ENCODE results near the gene PLEKHN1.
"Not testable (repeated sequence)": the region's sequence is repeated elsewhere in the genome, so short reads cannot be mapped to it uniquely, and the experiment has no call there.

DNA sequence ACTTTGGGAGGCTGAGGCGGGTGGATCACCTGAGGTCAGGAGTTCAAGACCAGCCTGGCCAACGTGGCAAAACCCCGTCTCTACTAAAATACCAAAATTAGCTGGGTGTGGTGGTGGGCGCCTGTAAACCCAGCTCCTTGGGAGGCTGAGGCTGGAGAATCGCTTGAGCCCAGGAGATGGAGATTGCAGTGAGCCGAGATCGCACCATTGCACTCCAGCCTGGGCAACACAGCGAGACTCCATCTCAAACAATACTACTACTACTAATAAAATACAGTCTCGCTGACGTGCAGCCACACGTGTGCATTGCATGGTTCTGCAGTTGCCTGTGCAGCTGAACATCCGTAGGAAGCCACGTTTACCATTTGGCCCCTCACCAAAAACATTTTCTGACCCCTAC lies 19.5 kb upstream of the PLEKHN1 start:
- TF ChIP-seq EZH2 (IDR thresholded peaks at IDR 0.05; ENCODE audit: borderline replicate concordance, low read depth, low read length, severe bottlenecking); POLR2A (IDR thresholded peaks at IDR 0.05; ENCODE audit: low read depth, low read length); MYC (IDR thresholded peaks at IDR 0.05; ENCODE audit: low read depth, low read length); POLR2AphosphoS5 (IDR thresholded peaks at IDR 0.05; ENCODE audit: insufficient read depth, low read depth, low read length); GATA2 (IDR thresholded peaks at IDR 0.05; ENCODE audit: insufficient read depth, insufficient read length, low read depth, low read length); JUN (IDR thresholded peaks at IDR 0.05; ENCODE audit: borderline replicate concordance, insufficient read depth, insufficient read length, low read depth); FOS (IDR thresholded peaks at IDR 0.05; ENCODE audit: borderline replicate concordance, insufficient read depth, low read length): not testable (repeated sequence)
- TF ChIP-seq, protein P1, sequence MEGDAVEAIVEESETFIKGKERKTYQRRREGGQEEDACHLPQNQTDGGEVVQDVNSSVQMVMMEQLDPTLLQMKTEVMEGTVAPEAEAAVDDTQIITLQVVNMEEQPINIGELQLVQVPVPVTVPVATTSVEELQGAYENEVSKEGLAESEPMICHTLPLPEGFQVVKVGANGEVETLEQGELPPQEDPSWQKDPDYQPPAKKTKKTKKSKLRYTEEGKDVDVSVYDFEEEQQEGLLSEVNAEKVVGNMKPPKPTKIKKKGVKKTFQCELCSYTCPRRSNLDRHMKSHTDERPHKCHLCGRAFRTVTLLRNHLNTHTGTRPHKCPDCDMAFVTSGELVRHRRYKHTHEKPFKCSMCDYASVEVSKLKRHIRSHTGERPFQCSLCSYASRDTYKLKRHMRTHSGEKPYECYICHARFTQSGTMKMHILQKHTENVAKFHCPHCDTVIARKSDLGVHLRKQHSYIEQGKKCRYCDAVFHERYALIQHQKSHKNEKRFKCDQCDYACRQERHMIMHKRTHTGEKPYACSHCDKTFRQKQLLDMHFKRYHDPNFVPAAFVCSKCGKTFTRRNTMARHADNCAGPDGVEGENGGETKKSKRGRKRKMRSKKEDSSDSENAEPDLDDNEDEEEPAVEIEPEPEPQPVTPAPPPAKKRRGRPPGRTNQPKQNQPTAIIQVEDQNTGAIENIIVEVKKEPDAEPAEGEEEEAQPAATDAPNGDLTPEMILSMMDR (IDR thresholded peaks at IDR 0.05; ENCODE audit: extremely low read depth in 1 of 2, insufficient read depth in 1 of 2, low read depth in 1 of 2, low read length in 2 of 2) = not testable (repeated sequence)
- TF ChIP-seq, protein P2, sequence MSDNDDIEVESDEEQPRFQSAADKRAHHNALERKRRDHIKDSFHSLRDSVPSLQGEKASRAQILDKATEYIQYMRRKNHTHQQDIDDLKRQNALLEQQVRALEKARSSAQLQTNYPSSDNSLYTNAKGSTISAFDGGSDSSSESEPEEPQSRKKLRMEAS (IDR thresholded peaks at IDR 0.05; ENCODE audit: insufficient read depth, insufficient read length) = not testable (repeated sequence)

Measured in endothelial cell of umbilical vein (primary cell).